M059J (cell line): ENCODE results near the gene AP1M2. TPM values are rescaled to one million over a fixed set of nuclear protein-coding genes. Genes with fewer than 3 reads are reported as not detected.
"Not testable (repeated sequence)": the region's sequence is repeated elsewhere in the genome, so short reads cannot be mapped to it uniquely, and the experiment has no call there.

Experiments
- DNase-seq: peaks from one replicate; pipeline ENCODE4 v3.0.0-alpha.2; 2012; ENCODE audit warnings: low read depth
- total RNA-seq: library from RNA; depleted of rRNA; stranded (reverse); fragments of >200 nt; shearing (Covaris generic); gene quantifications from 2 replicates; pipeline ENCODE4 v1.2.3, GENCODE V29; 2014; rRNA removed

AP1M2 gene
- total RNA-seq, 1 experiment from 2014 or later = 9.0 TPM

DNA sequence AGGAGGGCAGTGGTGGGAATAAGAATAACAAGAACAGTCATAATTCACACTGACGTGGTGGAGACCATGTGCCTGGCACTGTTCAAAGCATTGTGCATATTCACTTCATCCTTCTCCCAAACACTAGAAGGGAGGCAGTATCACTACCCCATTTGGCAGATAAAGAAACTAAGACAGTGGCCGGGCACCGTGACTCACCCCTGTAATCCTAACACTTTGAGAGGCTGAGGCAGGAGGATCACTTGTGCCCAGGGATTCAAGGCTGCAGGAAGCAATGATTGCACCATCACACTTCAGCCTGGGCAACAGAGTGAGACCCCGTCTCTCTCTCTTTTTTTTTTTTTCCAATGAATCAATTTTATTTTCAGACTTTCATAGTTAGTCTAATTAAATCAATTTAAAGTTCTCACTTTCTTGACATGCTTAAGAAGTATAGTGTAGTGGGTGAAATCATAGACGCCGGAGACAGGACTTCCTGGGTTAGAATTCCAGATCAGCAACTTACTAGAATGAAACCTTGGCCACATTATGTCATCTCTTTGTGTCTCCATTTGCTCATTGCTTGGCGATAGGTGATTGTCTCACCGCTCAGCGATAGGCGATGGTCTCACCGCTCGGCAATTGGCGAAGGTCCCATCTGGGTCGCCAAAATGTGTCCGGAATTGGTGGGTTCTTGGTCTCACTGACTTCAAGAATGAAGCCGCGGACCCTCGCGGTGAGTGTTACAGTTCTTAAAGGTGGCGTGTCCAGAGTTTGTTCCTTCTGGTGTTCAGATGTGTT is 48.7 kb downstream of the AP1M2 start:
- DNase-seq = no peak

DNA sequence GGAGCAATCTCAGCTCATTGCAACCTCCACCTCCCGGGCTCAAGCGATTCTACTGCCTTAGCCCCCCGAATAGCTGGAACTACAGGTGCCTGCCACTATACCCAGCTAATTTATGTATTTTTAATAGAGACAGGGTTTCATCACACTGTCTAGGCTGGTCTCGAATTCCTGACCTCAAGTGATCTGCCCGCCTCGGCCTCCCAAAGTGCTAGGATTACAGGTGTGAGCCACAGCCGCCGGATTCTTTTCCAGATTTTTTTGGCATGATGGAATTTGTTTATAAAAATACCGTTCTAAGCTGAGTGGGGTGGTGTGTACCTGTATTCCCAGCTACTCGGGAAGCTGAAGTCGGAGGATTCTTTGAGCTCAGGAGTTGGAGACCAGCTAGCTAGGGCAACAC is 49.4 kb downstream of the AP1M2 start:
- no peak for DNase-seq

DNA sequence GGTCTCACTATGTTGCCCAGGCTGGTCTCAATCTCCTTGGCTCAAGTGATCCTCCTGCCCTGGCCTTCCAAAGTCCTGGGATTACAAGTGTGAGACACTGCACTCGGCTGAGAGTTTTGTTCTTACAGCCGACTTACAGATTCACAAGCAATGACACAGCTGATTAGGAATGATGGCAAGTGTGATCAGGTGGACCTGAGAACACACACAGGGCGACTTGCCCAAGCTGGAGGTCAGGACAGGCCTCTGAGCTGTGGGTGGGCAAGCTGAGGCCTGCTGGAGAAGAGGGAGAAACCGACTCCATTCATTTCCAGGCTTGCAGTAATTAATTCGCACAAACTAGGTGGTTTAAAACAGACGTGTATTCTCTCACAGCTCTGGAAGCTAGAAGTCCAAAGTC is 51.5 kb downstream of the AP1M2 start:
- no peak for DNase-seq

DNA sequence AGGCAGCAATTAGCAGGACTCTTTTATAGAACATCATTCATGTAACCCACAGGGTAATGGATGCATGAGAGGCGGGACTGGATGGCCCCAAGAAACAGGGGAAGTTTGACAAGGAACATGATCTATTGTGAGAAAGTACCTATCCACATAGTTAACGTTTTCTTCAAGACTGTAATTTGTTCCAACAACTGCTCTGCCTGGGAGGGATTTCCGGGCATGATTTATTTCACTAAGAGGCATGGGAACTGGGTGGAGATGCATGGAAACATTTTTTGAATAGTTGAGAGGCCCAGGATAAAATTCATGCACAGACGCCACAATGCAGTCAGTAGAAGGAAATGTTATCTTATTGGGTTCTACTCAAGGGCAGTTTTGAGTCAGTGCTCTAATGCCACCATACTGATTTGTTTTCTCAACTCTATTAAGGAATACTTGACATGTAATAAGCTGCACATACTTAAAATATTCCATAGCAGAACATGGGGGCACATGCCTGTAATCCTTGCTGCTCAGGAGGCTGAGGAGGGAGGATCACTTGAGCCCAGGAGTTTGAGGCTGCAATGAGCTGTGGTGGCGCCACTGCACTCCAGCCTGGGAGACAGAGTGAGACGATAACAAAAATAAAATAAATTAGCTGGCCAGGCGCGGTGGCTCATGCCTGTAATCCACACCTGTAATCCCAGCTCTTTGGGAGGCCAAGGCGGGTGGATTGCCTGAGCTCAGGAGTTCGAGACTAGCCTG is 53.3 kb downstream of the AP1M2 start:
- DNase-seq = peak; percentile 69

DNA sequence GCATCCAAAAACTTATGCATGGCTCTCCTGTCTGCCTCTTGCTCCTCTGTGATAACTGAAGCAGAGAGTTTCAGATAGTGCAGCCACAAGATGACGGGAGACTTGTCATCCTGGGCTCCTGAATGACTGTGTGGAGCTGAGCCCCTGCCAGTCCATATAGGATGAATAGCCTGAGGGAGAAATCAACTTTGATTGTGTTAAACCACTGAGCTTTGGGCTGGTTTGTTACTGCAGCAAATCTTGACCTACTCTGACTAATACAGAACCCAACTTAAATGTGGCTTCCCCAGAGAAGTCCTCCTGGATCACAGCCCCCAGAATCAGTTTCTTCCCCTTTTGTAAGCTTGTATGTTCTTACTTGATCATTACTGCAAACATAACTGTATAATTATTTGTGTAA is 54.7 kb downstream of the AP1M2 start:
- DNase-seq = no peak

DNA sequence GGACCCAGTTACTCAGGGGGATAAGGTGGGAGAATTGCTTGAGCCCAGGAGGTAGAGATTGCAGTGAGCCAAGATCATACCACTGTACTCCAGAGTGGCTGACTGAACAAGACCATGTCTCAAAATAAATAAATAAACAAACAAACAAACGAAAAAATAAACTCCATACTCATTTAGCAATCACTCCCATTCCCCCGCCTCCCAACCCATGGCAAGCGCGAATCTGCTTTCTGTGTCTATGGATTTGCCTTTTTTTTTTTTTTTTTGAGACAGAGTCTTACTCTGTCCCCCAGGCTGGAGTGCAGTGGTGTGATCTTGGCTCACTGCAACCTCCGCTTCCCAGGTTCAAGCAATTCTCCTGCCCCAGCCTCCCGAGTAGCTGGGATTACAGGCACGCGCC is 60.2 kb downstream of the AP1M2 start:
- not testable (repeated sequence) for DNase-seq

DNA sequence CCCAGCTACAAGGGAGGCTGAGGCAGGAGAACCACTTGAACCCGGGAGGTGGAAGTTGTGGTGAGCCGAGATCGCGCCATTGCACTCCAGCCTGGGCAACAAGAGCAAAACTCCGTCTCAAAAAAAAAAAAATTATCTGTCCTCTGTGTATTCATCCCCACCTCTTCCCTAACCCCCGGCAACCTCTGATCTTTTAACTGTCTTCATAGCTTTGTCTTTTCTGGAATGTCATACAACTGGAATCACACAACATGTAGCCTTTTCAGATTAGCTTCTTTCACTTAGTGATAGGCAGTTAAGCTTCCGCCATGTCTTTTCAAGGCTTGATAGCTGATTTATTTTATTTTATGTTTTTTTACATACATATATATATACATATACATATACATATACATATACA is 61.5 kb downstream of the AP1M2 start:
- no peak for DNase-seq

DNA sequence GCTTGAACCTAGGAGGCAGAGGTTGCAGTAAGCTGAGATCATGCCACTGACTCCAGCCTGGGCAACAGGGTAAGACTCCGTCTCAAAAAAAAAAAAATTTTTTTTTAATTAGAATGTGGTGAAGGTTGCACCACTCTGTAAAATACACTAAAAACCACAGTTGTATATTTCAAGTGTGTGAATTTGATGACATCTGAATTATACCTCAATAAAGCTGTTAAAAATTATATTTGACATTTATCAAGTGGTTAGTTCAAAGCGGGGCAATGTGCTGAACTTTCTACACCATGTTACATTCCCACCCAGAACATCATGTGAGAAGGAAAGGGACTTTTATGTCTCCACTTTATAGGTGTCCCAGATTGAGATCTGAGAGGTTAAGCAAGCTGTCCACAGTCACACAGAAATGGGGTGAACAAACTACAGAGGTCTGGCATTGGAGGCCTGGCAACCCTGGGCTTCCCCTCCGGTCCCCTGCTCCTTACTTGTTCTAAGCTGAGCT is 63.9 kb downstream of the AP1M2 start:
- DNase-seq = no peak

Other genes with a start within 250 kb of the AP1M2 start
- not detected in 2 replicates for gene ICAM3, start 247.7 kb downstream of the AP1M2 start, total RNA-seq
- 88.7 and 89.3 TPM in 2 replicates for gene TYK2, start 206.7 kb downstream of the AP1M2 start, total RNA-seq
- gene CDC37, start 183.8 kb downstream of the AP1M2 start, total RNA-seq = 109 and 233 TPM in 2 replicates
- gene PDE4A, start 166.8 kb downstream of the AP1M2 start, total RNA-seq = 0.81 and 2.3 TPM in 2 replicates
- 39.8 and 75.4 TPM in 2 replicates for gene KEAP1, start 84.0 kb downstream of the AP1M2 start, total RNA-seq
- 10.3 and 11.9 TPM in 2 replicates for gene S1PR5, start 69.9 kb downstream of the AP1M2 start, total RNA-seq
- 24.3 and 40.1 TPM in 2 replicates for gene ATG4D, start 43.4 kb downstream of the AP1M2 start, total RNA-seq
- 10.2 and 10.5 TPM in 2 replicates for gene KRI1, start 21.3 kb downstream of the AP1M2 start, total RNA-seq
- gene CDKN2D, start 18.3 kb downstream of the AP1M2 start, total RNA-seq = 11.1 and 21.0 TPM in 2 replicates
- gene SLC44A2, start 38.2 kb upstream of the AP1M2 start, total RNA-seq = 34.1 and 42.4 TPM in 2 replicates
- 75.2 and 139 TPM in 2 replicates for gene ILF3, start 67.0 kb upstream of the AP1M2 start, total RNA-seq
- gene QTRT1, start 114.1 kb upstream of the AP1M2 start, total RNA-seq = 14.3 and 19.7 TPM in 2 replicates
- gene DNM2, start 130.8 kb upstream of the AP1M2 start, total RNA-seq = 49.9 and 91.8 TPM in 2 replicates
- gene TMED1, start 248.9 kb upstream of the AP1M2 start, total RNA-seq = 67.6 and 88.9 TPM in 2 replicates